Fibroblast of skin of left quadriceps (primary cell): Measurements from ENCODE around the gene SLC8A3.
A peak's percentile ranks its signal among the peaks of the same experiment; 100 is the strongest.

Experiments used
- DNase-seq, 2 experiments: peaks; one replicate each; pipeline ENCODE4 v3.0.0-alpha.2; 2013; ENCODE audit warnings: low read depth in 2 of 2

Gene SLC8A3

GRCh38 chr14:70027785-70028428, 160.8 kb downstream of the SLC8A3 start:
- DNase-seq: peak in 1 of 2 experiments; percentile 4

- no peak for DNase-seq
Measured at GRCh38 chr14:70023871-70024270, 164.9 kb downstream of the SLC8A3 start.

DNA sequence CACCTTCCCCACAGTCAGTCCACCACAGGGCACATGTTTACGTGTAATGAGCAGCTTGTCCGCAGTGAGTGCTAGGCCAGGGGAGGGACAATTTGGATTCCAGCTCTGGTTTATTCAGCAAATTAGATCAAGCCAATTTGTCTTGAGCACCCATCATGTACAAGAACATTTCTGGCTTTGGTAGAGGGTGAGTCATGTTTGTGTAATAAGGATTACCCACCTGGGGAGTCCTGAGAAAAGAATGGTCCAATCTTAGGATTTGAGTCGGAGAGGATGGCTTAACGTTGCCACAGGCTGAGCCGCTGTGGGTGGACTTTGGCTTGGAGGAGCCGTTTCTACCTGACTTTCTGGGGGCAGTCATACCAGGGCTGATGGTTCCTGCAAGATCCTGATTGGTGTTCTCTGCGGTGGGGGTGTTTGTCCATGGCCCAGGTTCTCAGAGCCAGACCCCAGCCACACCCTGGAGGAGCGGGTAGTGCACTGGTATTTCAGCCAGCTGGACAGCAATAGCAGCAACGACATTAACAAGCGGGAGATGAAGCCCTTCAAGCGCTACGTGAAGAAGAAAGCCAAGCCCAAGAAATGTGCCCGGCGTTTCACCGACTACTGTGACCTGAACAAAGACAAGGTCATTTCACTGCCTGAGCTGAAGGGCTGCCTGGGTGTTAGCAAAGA, 165.8 kb downstream of the SLC8A3 start:
- no peak for DNase-seq

GRCh38 chr14:70021548-70022220, 167.1 kb downstream of the SLC8A3 start:
- DNase-seq: no peak

DNA sequence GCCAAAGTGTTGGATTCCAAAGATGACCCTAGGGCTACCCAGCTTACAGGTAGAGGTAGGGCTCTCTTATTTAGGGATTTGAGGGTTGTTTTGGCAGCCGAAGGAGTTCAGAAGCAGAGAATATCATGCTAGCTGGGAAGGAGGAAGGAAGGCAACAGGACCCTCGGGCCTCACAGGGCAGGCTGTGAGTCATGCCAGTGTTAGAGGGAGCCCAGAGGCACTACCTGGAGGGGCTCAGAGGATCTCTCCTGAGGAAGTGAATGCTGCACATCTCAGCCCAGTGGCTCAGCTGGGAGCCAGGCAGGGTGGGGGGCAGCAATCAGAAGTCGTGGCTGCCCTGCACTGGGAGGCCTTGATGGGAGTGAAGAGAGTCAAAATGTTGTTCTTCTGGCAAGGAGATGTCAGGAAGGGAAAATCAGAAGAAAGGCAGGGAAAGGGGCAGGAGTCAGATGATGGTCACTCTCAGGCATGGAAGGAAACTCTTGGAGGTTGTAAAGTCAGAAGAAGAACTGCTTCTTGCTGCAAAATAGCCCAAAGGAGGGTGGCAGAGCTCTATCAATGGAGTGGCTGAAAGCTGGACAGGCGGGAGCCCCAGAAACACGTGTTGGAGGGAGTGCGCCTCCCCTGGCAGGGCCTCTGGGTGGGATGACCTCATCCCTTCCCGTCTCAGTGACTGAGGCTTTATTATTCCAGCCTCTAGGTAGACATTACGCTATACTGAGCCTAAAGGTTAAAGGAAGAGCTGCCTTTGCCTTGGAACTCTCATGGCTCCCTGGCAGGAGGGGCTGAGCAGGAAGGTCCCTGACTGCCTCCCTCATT, 168.2 kb downstream of the SLC8A3 start:
- DNase-seq: no peak

GRCh38 chr14:70019695-70020094, 169.1 kb downstream of the SLC8A3 start:
- no peak for DNase-seq

DNA sequence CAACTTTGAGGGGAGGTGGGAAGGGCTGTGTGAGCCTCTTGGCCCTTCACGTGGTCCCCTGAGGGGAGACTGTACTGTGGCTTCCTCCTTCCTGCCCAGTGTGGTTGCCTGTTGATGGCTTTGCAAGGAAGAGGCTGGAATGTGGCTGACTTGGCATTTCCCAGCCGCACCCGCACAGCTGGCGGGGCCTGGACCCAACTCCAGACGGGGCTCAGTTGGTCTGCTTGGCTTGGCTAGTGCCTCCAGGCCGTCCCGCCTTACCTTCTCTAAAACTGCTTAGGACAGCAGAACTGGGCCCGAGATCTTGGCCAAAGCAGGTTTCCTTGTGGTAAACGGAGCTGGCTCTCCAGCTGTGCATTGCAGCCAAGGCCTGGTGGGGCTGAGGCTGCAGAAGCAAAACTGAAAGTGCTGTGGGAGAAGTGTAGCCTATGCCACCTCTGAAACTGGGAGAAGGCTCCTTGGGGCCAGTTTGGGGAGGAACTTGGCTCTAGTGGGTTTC, 170.0 kb downstream of the SLC8A3 start:
- DNase-seq: no peak

- no peak for DNase-seq
Measured at GRCh38 chr14:70018230-70018629, 170.5 kb downstream of the SLC8A3 start.

DNA sequence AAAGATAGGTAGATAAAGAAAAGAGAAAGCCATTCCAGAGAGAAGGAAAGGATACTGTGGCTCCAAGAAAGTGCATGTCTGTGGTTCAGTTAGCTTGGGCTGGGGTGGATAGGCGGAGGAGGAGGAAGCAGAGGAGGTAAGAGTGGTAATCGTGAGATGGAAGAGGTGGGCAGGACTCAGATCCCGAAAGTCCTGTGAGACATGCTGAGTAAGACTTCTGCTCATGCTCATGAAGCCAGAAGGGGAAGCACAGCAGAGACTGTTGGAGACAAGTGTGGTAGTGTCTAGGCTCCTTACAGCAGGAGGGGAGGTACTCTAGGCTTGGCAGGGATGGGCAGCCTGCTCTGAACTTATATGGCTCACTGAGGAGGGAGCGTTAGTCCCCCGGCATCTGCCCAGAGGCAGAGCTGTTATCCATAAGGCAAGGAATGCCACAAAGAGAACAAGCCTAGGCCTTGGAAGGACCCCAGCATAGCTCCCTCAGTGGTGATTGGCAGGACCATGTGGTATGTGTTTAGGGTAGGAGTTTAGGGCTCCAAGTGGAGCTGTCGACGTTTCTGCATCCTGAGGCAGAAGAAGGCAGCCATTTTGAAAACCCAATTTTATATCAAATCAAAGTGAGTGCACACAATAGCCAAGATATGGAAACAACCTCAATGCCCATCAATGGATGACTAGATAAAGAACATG, 174.2 kb downstream of the SLC8A3 start:
- no peak for DNase-seq

DNA sequence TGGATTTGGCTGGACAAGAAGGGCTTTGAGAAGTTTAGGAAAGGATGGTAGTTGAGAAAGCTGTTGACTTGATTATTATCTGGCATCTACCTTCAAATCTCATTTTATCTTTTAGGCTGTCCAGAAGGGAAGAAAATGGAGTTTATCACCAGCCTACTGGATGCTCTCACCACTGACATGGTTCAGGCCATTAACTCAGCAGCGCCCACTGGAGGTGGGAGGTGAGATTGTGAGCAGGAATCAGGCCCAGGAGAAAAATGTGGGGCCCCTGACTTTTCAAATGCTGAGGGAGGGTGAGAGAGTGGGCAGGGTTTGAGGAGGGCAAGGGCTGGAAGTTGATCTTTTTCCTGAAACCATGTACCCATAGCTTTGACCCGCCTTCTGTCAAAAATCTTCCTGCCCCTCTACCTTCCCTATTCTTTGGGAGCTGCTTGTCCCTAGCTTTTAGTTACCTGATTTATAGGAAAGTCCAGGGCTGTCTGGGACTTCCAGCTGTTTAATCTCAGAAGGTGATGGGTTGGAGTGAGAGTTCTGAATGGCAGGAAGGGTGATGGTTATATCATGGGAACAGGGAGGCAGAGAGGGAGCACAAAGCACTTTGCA, 175.4 kb downstream of the SLC8A3 start:
- no peak for DNase-seq

DNA sequence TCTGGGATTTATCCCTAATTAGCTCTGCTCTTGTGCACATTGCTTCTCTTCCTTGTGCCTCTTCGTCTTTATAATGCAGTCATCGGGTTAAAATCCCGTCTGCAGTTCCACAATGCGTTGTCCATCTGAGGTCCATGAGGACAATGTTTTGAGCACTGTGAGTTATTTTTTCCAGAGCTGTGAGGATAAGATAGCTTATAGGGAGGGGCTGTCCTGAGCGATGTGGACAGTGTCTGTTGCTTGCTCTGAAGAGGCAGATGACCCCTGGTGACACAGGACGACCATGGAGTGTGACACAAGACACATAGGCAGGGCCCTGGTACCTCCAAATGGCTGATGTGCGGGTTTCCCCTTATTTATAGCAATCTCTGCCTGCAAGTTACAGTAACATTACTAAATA, 177.0 kb downstream of the SLC8A3 start:
- DNase-seq: no peak

- no peak for DNase-seq
Measured at GRCh38 chr14:70011098-70011497, 177.7 kb downstream of the SLC8A3 start.

DNA sequence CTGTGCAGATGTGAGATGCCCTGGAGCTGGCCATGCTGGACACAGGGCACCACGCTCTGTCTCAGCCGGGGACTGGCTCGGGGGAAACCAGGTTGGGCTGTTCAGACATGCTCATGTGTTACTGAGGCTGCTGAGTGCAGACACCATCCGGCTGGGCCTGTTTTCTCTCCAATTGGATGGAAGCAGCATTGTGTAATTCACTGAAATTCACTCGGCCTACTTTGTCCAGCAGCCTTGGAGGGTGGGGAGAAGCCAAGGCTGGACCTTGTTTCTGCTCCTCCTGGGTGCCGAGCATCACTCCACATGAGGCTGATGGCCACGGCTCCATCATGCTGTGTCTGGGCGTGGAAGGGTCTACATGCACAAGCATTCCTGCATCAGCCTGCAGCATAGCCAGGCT, 178.8 kb downstream of the SLC8A3 start:
- DNase-seq: no peak

GRCh38 chr14:70008284-70009262, 180.2 kb downstream of the SLC8A3 start:
- no peak for DNase-seq

GRCh38 chr14:70006699-70007098, 182.1 kb downstream of the SLC8A3 start:
- no peak for DNase-seq

DNA sequence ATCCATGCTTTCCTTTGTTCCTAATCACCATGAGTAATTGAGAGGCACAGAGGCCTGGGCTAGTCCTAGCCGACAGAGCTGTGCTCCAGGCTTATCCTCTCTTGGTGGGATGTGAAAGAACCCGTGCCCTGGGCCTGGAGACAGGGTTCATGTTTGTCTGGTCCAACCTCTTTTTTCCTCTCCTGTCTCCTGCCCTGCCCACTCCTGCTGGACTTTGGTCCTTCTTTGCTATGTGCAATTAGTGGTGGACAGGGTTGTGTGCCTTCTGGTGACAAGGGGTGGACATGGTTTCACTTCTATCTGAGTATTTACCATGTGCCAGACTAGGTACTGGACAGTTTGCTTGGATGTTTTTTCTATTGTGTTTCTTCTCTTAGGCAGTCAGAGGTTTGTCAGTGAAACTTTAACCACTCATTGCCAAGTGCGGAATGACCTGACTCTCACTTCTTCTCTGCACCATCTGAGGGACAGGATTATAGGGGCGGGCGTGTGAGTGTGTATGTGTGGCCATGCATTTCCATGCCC, 183.4 kb downstream of the SLC8A3 start:
- DNase-seq: no peak

DNA sequence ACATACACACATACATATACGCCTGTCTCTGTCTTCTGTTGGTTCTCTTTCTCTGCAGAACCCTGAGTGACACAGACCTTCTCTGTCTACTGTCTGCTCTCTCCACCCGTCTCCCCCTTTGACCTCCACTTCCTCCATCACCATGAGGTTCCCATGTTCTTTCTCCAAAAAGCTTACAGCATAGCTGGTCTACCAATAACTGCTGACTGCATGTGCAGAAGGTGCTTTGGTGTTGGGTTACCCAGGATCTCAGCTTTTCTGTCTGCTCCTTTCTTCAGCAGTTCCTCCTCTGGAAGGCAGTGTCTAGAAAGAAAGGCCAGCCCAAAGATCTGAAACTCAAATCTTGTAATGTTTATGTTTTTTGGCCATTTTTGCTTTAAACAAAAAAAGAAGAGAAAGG, 184.0 kb downstream of the SLC8A3 start:
- DNase-seq: no peak

GRCh38 chr14:70002589-70003346, 186.0 kb downstream of the SLC8A3 start:
- DNase-seq: no peak

DNA sequence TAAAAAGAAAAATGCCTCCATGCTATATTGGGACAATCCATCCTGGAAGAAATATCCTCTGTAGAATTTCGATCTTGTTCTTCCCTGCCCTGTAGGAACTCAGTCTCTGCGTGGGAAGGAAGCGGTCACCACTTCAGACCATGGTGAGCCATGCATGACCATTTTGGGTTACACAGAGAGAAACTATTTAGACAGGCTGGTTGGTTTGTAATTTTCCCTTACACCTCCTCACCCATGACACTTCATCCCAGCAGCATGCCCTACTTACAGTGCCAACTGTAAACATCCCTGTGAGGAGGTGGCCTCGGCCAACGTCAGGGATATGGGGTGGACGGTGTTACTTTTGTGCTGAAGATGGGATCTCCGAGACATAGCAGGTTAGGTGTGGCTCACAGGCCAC, 188.2 kb downstream of the SLC8A3 start:
- DNase-seq: no peak
